H1 (cell line): ENCODE results near the gene INSYN1. TPM values are rescaled to one million over a fixed set of nuclear protein-coding genes. Genes with fewer than 3 reads are reported as not detected.

Experiments
- FOSL1 ChIP-seq: IDR thresholded peaks from 2 replicates; pipeline ENCODE4 v1.6.1; 2011; ENCODE audit warnings: mild to moderate bottlenecking, low read depth, low read length, moderate library complexity; ENCODE audit not compliant: insufficient read depth
- JUN ChIP-seq: IDR thresholded peaks from 2 replicates; pipeline ENCODE4 v1.6.1; 2011; ENCODE audit warnings: low read depth, mild to moderate bottlenecking, improper control_type of control experiment, low read length
- POLR2AphosphoS5 ChIP-seq: IDR thresholded peaks from 2 replicates; pipeline ENCODE4 v1.6.1; 2011; ENCODE audit warnings: low read depth, low read length
- SIRT6 ChIP-seq: IDR thresholded peaks from one replicate; pipeline ENCODE4 v1.7.1; 2012; ENCODE audit warnings: low read length, inconsistent platforms
- SP4 ChIP-seq: IDR thresholded peaks from 2 replicates; pipeline ENCODE4 v1.6.1; 2012; ENCODE audit warnings: low read length, inconsistent platforms
- polyA plus RNA-seq, 7 experiments: library from polyadenylated mRNA; depleted of rRNA in 3 of 7; stranded (reverse) in 5 of 7; unstranded in 2 of 7; fragments of >200 nt in 5 of 7; fragments of 200-250 nt in 2 of 7; gene quantifications; 1 replicate in 5 of 7; 2 replicates in 1 of 7; 4 replicates in 1 of 7; pipeline versions ENCODE4 v1.2.1 to v1.2.3, GENCODE V29; 2011 to 2013; ENCODE audit warnings: missing spikeins in 2 of 7, mixed read lengths in 2 of 7
- total RNA-seq: library from RNA; stranded (reverse); fragmentation: NEBNext Ultra II Directional; extraction: Animal tissue kit (Norgen Biotek cat#: 25700); gene quantifications from 2 replicates; pipeline ENCODE4 v1.2.1, GENCODE V29; 2021

Gene INSYN1
- total and polyA plus RNA-seq, 2 of the 8 experiments (the other 6 are each of a cell fraction or from before 2014, with no cell fraction given): 7.2 to 10.2 TPM

- no peak for TF ChIP-seq FOSL1
- TF ChIP-seq SIRT6: no peak
- TF ChIP-seq SP4: no peak
- no peak for TF ChIP-seq JUN
- TF ChIP-seq POLR2AphosphoS5: no peak
- TF ChIP-seq, all 59 proteins: peak for 0
Observed at GRCh38 chr15:73792415-73792814, 39.3 kb upstream of the INSYN1 start (continued).
